A549 (cell line): ENCODE results near the gene GSTCD. TPM values are rescaled to one million over a fixed set of nuclear protein-coding genes. Genes with fewer than 3 reads are reported as not detected.

Experiments used
- ATAC-seq, 2 experiments: fragments of 200-7000 bp in 1 of 2; fragments of >200 bp in 1 of 2; cut with Nextera tagmentation in 1 of 2; cut with Tn5 transposase in 1 of 2; 3 replicates each; pipeline versions ENCODE4 v1.8.0 to v1.9.1; 2018 to 2020; ENCODE audit warnings: mild to moderate bottlenecking in 1 of 2, moderate library complexity in 1 of 2
- CTCF ChIA-PET: fragments of 300-600 bp; sonication (Branson Sonifier 250); formaldehyde crosslinking; extraction: SDS; loops from one replicate; lab custom pipeline; 2021; ENCODE audit warnings: antibody characterized with exemption, inconsistent platforms; lab: Yijun Ruan, JAX
- POLR2A ChIA-PET: fragments of 350-600 bp; formaldehyde crosslinking; extraction: SDS; loops from one replicate; lab custom pipeline; 2021; ENCODE audit warnings: antibody characterized with exemption, inconsistent platforms; lab: Yijun Ruan, JAX
- DNase-seq, 2 experiments: peaks; one replicate each; pipeline versions ENCODE4 v3.0.0 to v3.0.0-alpha.2; 2011 to 2016; ENCODE audit warnings: low read depth in 1 of 2, low spot score in 1 of 2
- FAIRE-seq: peaks from 2 replicates; lab custom pipeline; 2011; peaks lifted over from hg19 to GRCh38; lab: Jason Lieb, UNC
- H3K27ac ChIP-seq, 2 experiments: fragments of >200 bp; sonication (Bioruptor Twin); formaldehyde crosslinking; 3 replicates each; pipeline ENCODE4 v1.5.1; 2016 to 2017
- H3K4me1 ChIP-seq: fragments of >200 bp; sonication (Bioruptor Twin); formaldehyde crosslinking; 3 replicates; pipeline ENCODE4 v1.6.1; 2016
- H3K4me2 ChIP-seq: fragments of >200 bp; sonication (Bioruptor Twin); formaldehyde crosslinking; 3 replicates; pipeline ENCODE4 v1.6.1; 2016
- H3K4me3 ChIP-seq: fragments of >200 bp; sonication (Bioruptor Twin); formaldehyde crosslinking; 3 replicates; pipeline ENCODE4 v1.5.1; 2016
- H3K9me3 ChIP-seq: fragments of >200 bp; sonication (Bioruptor Twin); formaldehyde crosslinking; 3 replicates; pipeline ENCODE4 v1.6.1; 2016
- EHF ChIP-seq: fragments of 250-450 bp; sonication (Bioruptor Pico); IDR thresholded peaks from 2 replicates; pipeline ENCODE4 v1.5.0; 2020; ENCODE audit warnings: mild to moderate bottlenecking
- HOXA7 ChIP-seq: fragments of 250-450 bp; sonication (Bioruptor Pico); IDR thresholded peaks from 2 replicates; pipeline ENCODE4 v1.5.0; 2020; ENCODE audit warnings: mild to moderate bottlenecking, moderate library complexity
- HOXB5 ChIP-seq: fragments of 250-450 bp; sonication (Bioruptor Pico); IDR thresholded peaks from 2 replicates; pipeline ENCODE4 v1.5.0; 2020; ENCODE audit warnings: mild to moderate bottlenecking, moderate library complexity
- JUN ChIP-seq, 2 experiments: fragments of >200 bp; sonication (Bioruptor Twin); formaldehyde crosslinking; IDR thresholded peaks; 2 replicates in 1 of 2; 3 replicates in 1 of 2; pipeline ENCODE4 v1.6.1; 2016 to 2017
- JUNB ChIP-seq: fragments of >200 bp; sonication (Bioruptor Twin); formaldehyde crosslinking; IDR thresholded peaks from 2 replicates; pipeline ENCODE4 v1.6.1; 2016
- KDM5A ChIP-seq: fragments of 200-600 bp; sonication (generic); IDR thresholded peaks from 2 replicates; pipeline ENCODE4 v1.6.1; 2016; ENCODE audit warnings: antibody characterized with exemption, mild to moderate bottlenecking
- NFE2L2 ChIP-seq: fragments of 150-350 bp; conservative IDR thresholded peaks from 2 replicates; pipeline ENCODE4 v1.6.1; 2014; ENCODE audit warnings: low read length
- PHF8 ChIP-seq: fragments of 200-600 bp; sonication (generic); IDR thresholded peaks from 2 replicates; pipeline ENCODE4 v1.6.1; 2016; ENCODE audit warnings: low read depth, mild to moderate bottlenecking, antibody characterized with exemption, moderate library complexity, borderline replicate concordance
- POLR2AphosphoS2 ChIP-seq: conservative IDR thresholded peaks from 2 replicates; pipeline ENCODE4 v1.6.1; 2012; ENCODE audit warnings: low read length, improper control_type of control experiment, inconsistent platforms
- RAD21 ChIP-seq, 2 experiments: fragments of >200 bp in 1 of 2; sonication (Bioruptor Twin) in 1 of 2; formaldehyde crosslinking in 1 of 2; IDR thresholded peaks in 1 of 2; conservative IDR thresholded peaks in 1 of 2; 2 replicates in 1 of 2; 3 replicates in 1 of 2; pipeline ENCODE4 v1.6.1; 2012 to 2018; ENCODE audit warnings: inconsistent platforms in 1 of 2
- RCOR1 ChIP-seq: fragments of 150-350 bp; IDR thresholded peaks from 2 replicates; pipeline ENCODE4 v1.6.1; 2014; ENCODE audit warnings: antibody characterized with exemption, low read length, low read depth
- RFX5 ChIP-seq: fragments of 450-650 bp; IDR thresholded peaks from 2 replicates; pipeline ENCODE4 v1.7.1; 2014; ENCODE audit warnings: antibody characterized with exemption, mild to moderate bottlenecking, moderate library complexity
- RNF2 ChIP-seq: fragments of 200-600 bp; sonication (generic); IDR thresholded peaks from 2 replicates; pipeline ENCODE4 v1.6.1; 2016; ENCODE audit warnings: low read depth, mild to moderate bottlenecking, antibody characterized with exemption, moderate library complexity, borderline replicate concordance
- SMC3 ChIP-seq: fragments of >200 bp; sonication (Bioruptor Twin); formaldehyde crosslinking; IDR thresholded peaks from 3 replicates; pipeline ENCODE4 v1.6.1; 2018; ENCODE audit warnings: inconsistent platforms
- SREBF2 ChIP-seq: fragments of 450-650 bp; IDR thresholded peaks from 2 replicates; pipeline ENCODE4 v1.6.1; 2014; ENCODE audit warnings: mild to moderate bottlenecking, moderate library complexity
- TFCP2L1 ChIP-seq: fragments of 250-450 bp; sonication (Bioruptor Pico); IDR thresholded peaks from 2 replicates; pipeline ENCODE4 v1.5.0; 2021; ENCODE audit warnings: mild to moderate bottlenecking
- TP53 ChIP-seq: fragments of 250-450 bp; sonication (Bioruptor Pico); IDR thresholded peaks from 2 replicates; pipeline ENCODE4 v1.5.0; 2021; ENCODE audit warnings: mild to moderate bottlenecking, moderate library complexity
- ZNF302 ChIP-seq: fragments of 250-450 bp; sonication (Bioruptor Pico); IDR thresholded peaks from 2 replicates; pipeline ENCODE4 v1.9.0; 2021; ENCODE audit warnings: inconsistent platforms, mild to moderate bottlenecking, moderate library complexity
- WGBS: methylation state at CpG from one replicate; pipeline ENCODE4 v1.1.6; 2017; ENCODE audit errors: missing lambda C conversion rate; 5-methylcytosine and 5-hydroxymethylcytosine counted together
- polyA plus RNA-seq, 4 experiments: library from polyadenylated mRNA; depleted of rRNA in 3 of 4; stranded (reverse); fragments of >200 nt; fragmentation: RNase III in 1 of 4; extraction: RNeasy Plus Mini Kit Qiagen cat#74134 plus additional on column Dnase treatment in 1 of 4; gene quantifications; 2 replicates in 3 of 4; 3 replicates in 1 of 4; pipeline ENCODE4 v1.2.3, GENCODE V29; 2011 to 2017
- TF ChIP-seq, protein P1 (sequence below): fragments of >200 bp; sonication (Bioruptor Twin); formaldehyde crosslinking; IDR thresholded peaks from 3 replicates; pipeline ENCODE4 v1.5.1; 2016
- TF ChIP-seq, protein P2 (sequence below): IDR thresholded peaks from 2 replicates; pipeline ENCODE4 v1.6.1; 2012
- TF ChIP-seq, protein P3 (sequence below): IDR thresholded peaks from 2 replicates; pipeline ENCODE4 v1.6.1; 2012
- TF ChIP-seq, protein P4 (sequence below): fragments of 150-350 bp; IDR thresholded peaks from 2 replicates; pipeline ENCODE4 v1.6.1; 2014; ENCODE audit warnings: low read depth, mild to moderate bottlenecking, low read length
- TF ChIP-seq, protein P5 (sequence below): fragments of 200-600 bp; sonication (generic); IDR thresholded peaks from 2 replicates; pipeline ENCODE4 v1.6.1; 2016; ENCODE audit warnings: antibody characterized with exemption, mild to moderate bottlenecking, moderate library complexity

Gene GSTCD
- polyA plus RNA-seq, 2 of the 4 experiments (the other 2 are of a cell fraction): 10.0 to 28.7 TPM

DNA sequence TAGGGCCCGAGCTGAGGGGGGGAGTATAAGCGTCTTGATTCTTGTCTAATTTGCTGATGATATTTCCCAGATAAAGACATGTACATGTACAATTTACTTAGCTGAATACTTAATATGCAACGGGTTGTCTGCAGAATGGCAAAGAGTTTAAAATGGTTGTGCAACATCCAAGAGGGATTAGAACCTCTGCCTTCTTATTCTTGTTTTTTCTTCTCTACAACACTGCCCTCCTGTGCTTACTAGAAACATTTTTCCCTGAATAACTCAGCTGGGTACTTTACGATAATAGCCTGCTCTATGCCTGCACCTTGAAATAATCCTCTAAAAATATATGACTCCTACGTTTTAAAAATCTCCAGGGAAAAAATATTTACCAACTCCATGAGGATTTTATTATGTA lies 41.9 kb upstream of the GSTCD start:
- TF ChIP-seq NFE2L2 (no peak), RAD21 (conservative IDR thresholded peaks at IDR 0.05 in 1 of 2, IDR thresholded peaks at IDR 0.05 in 1 of 2) (peak; percentile 41 to 43; a peak in 3 of 5 replicates), ZNF302 (CRISPR knock-in tag) (no peak), EHF (CRISPR knock-in tag) (no peak), SREBF2 (no peak), SMC3 (peak; percentile 48), JUN (IDR thresholded peaks at IDR 0.05) (no peak), RNF2 (no peak), TFCP2L1 (CRISPR knock-in tag) (no peak)
- TF ChIP-seq, protein P1, sequence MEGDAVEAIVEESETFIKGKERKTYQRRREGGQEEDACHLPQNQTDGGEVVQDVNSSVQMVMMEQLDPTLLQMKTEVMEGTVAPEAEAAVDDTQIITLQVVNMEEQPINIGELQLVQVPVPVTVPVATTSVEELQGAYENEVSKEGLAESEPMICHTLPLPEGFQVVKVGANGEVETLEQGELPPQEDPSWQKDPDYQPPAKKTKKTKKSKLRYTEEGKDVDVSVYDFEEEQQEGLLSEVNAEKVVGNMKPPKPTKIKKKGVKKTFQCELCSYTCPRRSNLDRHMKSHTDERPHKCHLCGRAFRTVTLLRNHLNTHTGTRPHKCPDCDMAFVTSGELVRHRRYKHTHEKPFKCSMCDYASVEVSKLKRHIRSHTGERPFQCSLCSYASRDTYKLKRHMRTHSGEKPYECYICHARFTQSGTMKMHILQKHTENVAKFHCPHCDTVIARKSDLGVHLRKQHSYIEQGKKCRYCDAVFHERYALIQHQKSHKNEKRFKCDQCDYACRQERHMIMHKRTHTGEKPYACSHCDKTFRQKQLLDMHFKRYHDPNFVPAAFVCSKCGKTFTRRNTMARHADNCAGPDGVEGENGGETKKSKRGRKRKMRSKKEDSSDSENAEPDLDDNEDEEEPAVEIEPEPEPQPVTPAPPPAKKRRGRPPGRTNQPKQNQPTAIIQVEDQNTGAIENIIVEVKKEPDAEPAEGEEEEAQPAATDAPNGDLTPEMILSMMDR: peak; percentile 32
- TF ChIP-seq, protein P2, sequence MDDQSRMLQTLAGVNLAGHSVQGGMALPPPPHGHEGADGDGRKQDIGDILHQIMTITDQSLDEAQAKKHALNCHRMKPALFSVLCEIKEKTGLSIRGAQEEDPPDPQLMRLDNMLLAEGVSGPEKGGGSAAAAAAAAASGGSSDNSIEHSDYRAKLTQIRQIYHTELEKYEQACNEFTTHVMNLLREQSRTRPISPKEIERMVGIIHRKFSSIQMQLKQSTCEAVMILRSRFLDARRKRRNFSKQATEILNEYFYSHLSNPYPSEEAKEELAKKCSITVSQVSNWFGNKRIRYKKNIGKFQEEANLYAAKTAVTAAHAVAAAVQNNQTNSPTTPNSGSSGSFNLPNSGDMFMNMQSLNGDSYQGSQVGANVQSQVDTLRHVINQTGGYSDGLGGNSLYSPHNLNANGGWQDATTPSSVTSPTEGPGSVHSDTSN: no peak
- ATAC-seq: peak; percentile 68; a peak in 4 of 6 replicates

DNA sequence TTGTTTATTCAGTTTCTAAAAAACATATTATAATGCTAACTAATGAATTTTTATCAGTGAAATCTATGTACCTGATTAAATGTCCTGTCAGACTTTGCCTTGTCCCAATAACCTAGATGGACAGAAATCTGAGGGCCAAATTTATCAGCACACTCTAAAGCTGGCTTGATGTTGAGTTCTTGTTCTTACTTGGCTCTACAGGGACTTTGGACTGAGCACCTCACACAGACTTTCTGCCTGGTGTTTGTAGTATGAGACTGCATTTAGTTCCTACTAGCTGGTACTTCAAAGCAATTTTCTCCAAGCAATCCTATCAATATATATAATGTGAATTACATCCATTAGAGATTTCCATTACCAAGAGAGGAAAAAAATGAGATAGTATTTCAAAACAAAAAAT lies 37.9 kb upstream of the GSTCD start:
- ATAC-seq (no peak), DNase-seq (no peak)

More for the DNA sequence above, 41.9 kb upstream of the GSTCD start:
- DNase-seq (peak in 1 of 2 experiments; percentile 22), FAIRE-seq (no peak)
- H3K4me3 ChIP-seq: no peak overlapping the region
- H3K4me2 ChIP-seq: no peak overlapping the region
- POLR2A ChIA-PET: no interaction called here
- CTCF ChIA-PET: interaction anchor here (0.9 to 3.1 kb wide), 3 partner anchors 11 to 807 kb away, joined by 3 to 12 read pairs (median 4); no protein-coding TSS in a partner anchor
- no peak overlapping the region for H3K27ac ChIP-seq
- 39% methylated on average over 5 of the region's 5 CpGs for WGBS
- H3K9me3 ChIP-seq: no peaks in the 10 kb centered on the region
- H3K4me1 ChIP-seq: no peaks in the 10 kb centered on the region

More for the DNA sequence above, 37.9 kb upstream of the GSTCD start:
- no peaks in the 10 kb centered on the region for H3K4me1 ChIP-seq
- no peaks in the 10 kb centered on the region for H3K9me3 ChIP-seq
- CTCF ChIA-PET: no interaction called here
- no peak overlapping the region for H3K4me3 ChIP-seq
- POLR2A ChIA-PET: no interaction called here
- H3K4me2 ChIP-seq: no peak overlapping the region
- no peak overlapping the region for H3K27ac ChIP-seq
- no peak for FAIRE-seq
- TF ChIP-seq, protein P1: no peak
- TF ChIP-seq NFE2L2 (no peak), PHF8 (no peak), KDM5A (no peak), RCOR1 (no peak), RFX5 (no peak), JUNB (no peak), SREBF2 (no peak), TFCP2L1 (CRISPR knock-in tag) (no peak), HOXA7 (CRISPR knock-in tag) (no peak), TP53 (CRISPR knock-in tag) (no peak), POLR2AphosphoS2 (no peak), HOXB5 (CRISPR knock-in tag) (no peak)
- TF ChIP-seq, protein P3, sequence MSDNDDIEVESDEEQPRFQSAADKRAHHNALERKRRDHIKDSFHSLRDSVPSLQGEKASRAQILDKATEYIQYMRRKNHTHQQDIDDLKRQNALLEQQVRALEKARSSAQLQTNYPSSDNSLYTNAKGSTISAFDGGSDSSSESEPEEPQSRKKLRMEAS: no peak
- TF ChIP-seq, protein P4, sequence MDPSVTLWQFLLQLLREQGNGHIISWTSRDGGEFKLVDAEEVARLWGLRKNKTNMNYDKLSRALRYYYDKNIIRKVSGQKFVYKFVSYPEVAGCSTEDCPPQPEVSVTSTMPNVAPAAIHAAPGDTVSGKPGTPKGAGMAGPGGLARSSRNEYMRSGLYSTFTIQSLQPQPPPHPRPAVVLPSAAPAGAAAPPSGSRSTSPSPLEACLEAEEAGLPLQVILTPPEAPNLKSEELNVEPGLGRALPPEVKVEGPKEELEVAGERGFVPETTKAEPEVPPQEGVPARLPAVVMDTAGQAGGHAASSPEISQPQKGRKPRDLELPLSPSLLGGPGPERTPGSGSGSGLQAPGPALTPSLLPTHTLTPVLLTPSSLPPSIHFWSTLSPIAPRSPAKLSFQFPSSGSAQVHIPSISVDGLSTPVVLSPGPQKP: no peak
- TF ChIP-seq, protein P5, sequence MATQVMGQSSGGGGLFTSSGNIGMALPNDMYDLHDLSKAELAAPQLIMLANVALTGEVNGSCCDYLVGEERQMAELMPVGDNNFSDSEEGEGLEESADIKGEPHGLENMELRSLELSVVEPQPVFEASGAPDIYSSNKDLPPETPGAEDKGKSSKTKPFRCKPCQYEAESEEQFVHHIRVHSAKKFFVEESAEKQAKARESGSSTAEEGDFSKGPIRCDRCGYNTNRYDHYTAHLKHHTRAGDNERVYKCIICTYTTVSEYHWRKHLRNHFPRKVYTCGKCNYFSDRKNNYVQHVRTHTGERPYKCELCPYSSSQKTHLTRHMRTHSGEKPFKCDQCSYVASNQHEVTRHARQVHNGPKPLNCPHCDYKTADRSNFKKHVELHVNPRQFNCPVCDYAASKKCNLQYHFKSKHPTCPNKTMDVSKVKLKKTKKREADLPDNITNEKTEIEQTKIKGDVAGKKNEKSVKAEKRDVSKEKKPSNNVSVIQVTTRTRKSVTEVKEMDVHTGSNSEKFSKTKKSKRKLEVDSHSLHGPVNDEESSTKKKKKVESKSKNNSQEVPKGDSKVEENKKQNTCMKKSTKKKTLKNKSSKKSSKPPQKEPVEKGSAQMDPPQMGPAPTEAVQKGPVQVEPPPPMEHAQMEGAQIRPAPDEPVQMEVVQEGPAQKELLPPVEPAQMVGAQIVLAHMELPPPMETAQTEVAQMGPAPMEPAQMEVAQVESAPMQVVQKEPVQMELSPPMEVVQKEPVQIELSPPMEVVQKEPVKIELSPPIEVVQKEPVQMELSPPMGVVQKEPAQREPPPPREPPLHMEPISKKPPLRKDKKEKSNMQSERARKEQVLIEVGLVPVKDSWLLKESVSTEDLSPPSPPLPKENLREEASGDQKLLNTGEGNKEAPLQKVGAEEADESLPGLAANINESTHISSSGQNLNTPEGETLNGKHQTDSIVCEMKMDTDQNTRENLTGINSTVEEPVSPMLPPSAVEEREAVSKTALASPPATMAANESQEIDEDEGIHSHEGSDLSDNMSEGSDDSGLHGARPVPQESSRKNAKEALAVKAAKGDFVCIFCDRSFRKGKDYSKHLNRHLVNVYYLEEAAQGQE: no peak
